A673 (cell line): Measurements from ENCODE around the gene JHY. TPM values are rescaled to one million over a fixed set of nuclear protein-coding genes. Genes with fewer than 3 reads are reported as not detected.
"Not testable (repeated sequence)": the region's sequence is repeated elsewhere in the genome, so short reads cannot be mapped to it uniquely, and the experiment has no call there.

Experiments
- BruUV-seq: library from RNA; stranded (reverse); fragments of 400-500 nt; replicated peaks from 2 replicates; lab custom pipeline; 2021; lab: Mats Ljungman, UMichigan
- CTCF ChIA-PET: fragments of 300-600 bp; sonication (Branson Sonifier 250); formaldehyde crosslinking; loops from one replicate; lab custom pipeline; 2022; ENCODE audit warnings: antibody characterized with exemption; lab: Charles Lee
- POLR2A ChIA-PET: fragments of 300-600 bp; sonication (Branson Sonifier 250); formaldehyde crosslinking; loops from one replicate; lab custom pipeline; 2022; ENCODE audit warnings: antibody characterized with exemption; ENCODE audit not compliant: low non-redundant PET; lab: Charles Lee
- DNase-seq: peaks from one replicate; pipeline ENCODE4 v3.0.0-alpha.2; 2015; ENCODE audit warnings: low spot score
- H3K27ac ChIP-seq: fragments of 200-600 bp; sonication (generic); 2 replicates; pipeline ENCODE4 v1.5.1; 2016; ENCODE audit warnings: mixed run types, low read depth, mild to moderate bottlenecking, mixed read lengths, antibody characterized with exemption, low read length; ENCODE audit not compliant: poor library complexity, severe bottlenecking
- H3K27me3 ChIP-seq: fragments of 200-600 bp; sonication (generic); replicated peaks from 2 replicates; pipeline ENCODE4 v1.6.1; 2017; ENCODE audit warnings: mixed run types, low read depth, mild to moderate bottlenecking, mixed read lengths, antibody characterized with exemption, low read length; ENCODE audit not compliant: insufficient read depth, poor library complexity
- H3K36me3 ChIP-seq: fragments of 200-600 bp; sonication (generic); 2 replicates; pipeline ENCODE4 v1.6.1; 2016; ENCODE audit warnings: mixed run types, mild to moderate bottlenecking, mixed read lengths, antibody characterized with exemption, low read length; ENCODE audit not compliant: insufficient read depth, poor library complexity, severe bottlenecking
- H3K4me1 ChIP-seq: fragments of 200-600 bp; sonication (generic); 2 replicates; pipeline ENCODE4 v1.6.1; 2017; ENCODE audit warnings: mixed run types, mild to moderate bottlenecking, mixed read lengths, antibody characterized with exemption, low read length; ENCODE audit not compliant: insufficient read depth, poor library complexity, severe bottlenecking
- H3K4me3 ChIP-seq: fragments of 200-600 bp; sonication (generic); 2 replicates; pipeline ENCODE4 v1.5.1; 2016; ENCODE audit warnings: low read depth, mixed run types, mild to moderate bottlenecking, mixed read lengths, low read length; ENCODE audit not compliant: poor library complexity, severe bottlenecking
- H3K9me3 ChIP-seq: fragments of 200-600 bp; sonication (generic); 2 replicates; pipeline ENCODE4 v1.6.1; 2016; ENCODE audit warnings: mixed run types, low read depth, mild to moderate bottlenecking, mixed read lengths, antibody characterized with exemption, low read length; ENCODE audit not compliant: poor library complexity, severe bottlenecking
- EZH2 ChIP-seq: fragments of 200-600 bp; sonication (generic); IDR thresholded peaks from 2 replicates; pipeline ENCODE4 v1.6.1; 2017; ENCODE audit warnings: borderline replicate concordance, low read depth, mild to moderate bottlenecking, mixed read lengths, antibody characterized with exemption, low read length; ENCODE audit not compliant: poor library complexity, severe bottlenecking
- intact Hi-C: fragments of 100-400 bp; cut with micrococcal nuclease; formaldehyde crosslinking; loops from one replicate; pipeline ENCODE4 v1.10.0; 2022; ENCODE audit not compliant: unreplicated experiment
- total RNA-seq: library from RNA; stranded (reverse); gene quantifications from 2 replicates; pipeline ENCODE4 v1.2.3, GENCODE V29; 2021
- TF ChIP-seq, protein P1 (sequence below): fragments of 300-800, 200-600 bp; sonication (generic); conservative IDR thresholded peaks from 2 replicates; pipeline ENCODE4 v1.5.1; 2017; ENCODE audit warnings: low read depth, mild to moderate bottlenecking, antibody characterized with exemption, low read length, moderate library complexity, mixed read lengths

Gene JHY
- total RNA-seq, 1 experiment from 2014 or later, result 4.4 TPM

DNA sequence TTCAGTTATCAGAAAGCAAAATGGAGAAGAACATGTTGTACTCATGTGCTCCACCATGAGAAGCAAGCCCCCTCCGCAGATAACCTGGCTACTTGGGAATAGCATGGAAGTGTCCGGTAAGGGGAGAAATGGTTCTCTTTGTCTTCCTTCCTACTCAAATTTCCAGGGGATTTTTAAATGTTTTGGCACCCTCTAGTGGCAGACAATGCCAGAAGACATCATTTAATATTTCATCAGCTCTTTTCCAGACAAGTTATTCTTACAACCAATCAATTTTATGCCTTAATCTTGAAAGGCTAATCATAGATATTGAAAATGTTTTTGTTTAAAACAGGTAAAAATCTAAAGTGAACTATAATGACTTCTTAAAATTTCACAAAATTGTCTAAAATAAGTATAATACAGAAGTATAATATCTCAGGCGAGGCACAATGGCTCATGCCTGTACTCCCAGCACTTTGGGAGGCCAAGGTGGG is 28.6 kb upstream of the JHY start:
- no TSS peak for BruUV-seq
- peaks cover 40% of the 10 kb centered on the region for H3K4me1 ChIP-seq
- H3K36me3 ChIP-seq, result no peaks in the 10 kb centered on the region
- POLR2A ChIA-PET, result no interaction called here
- no peaks in the 10 kb centered on the region for H3K27me3 ChIP-seq
- no peak overlapping the region for H3K4me3 ChIP-seq
- TF ChIP-seq, protein P1, sequence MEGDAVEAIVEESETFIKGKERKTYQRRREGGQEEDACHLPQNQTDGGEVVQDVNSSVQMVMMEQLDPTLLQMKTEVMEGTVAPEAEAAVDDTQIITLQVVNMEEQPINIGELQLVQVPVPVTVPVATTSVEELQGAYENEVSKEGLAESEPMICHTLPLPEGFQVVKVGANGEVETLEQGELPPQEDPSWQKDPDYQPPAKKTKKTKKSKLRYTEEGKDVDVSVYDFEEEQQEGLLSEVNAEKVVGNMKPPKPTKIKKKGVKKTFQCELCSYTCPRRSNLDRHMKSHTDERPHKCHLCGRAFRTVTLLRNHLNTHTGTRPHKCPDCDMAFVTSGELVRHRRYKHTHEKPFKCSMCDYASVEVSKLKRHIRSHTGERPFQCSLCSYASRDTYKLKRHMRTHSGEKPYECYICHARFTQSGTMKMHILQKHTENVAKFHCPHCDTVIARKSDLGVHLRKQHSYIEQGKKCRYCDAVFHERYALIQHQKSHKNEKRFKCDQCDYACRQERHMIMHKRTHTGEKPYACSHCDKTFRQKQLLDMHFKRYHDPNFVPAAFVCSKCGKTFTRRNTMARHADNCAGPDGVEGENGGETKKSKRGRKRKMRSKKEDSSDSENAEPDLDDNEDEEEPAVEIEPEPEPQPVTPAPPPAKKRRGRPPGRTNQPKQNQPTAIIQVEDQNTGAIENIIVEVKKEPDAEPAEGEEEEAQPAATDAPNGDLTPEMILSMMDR, result peak; percentile 88
- no peak for TF ChIP-seq EZH2
- H3K9me3 ChIP-seq, result no peaks in the 10 kb centered on the region
- no peak overlapping the region for H3K27ac ChIP-seq
- CTCF ChIA-PET, result interaction anchor here (0.5 to 3.6 kb wide), 11 partner anchors 13 to 274 kb away, joined by 3 to 54 read pairs (median 4); no protein-coding TSS in a partner anchor
- intact Hi-C loops, result loop anchor here (1.0 to 2.0 kb wide), 3 partner anchors 58 to 273 kb away; no protein-coding TSS in a partner anchor
- peak; percentile 91 for DNase-seq

DNA sequence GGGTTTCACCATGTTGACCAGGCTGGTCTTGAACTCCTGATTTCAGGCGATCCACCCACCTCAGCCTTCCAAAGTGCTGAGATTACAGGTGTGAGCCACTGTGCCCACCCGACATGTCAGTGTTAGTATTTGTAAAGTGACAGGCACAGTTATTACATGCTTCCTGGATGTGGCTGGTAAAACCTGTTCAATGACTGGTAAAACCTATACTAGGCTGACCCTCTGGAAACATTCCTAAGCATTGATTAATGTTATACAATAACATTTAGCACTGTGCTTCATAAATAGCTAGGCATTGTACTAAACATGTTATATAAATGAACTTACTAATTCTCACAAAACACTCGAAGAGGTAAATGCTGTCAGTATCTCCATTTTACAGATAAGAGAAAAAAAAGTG is 20.9 kb upstream of the JHY start:
- ChIA-PET CTCF (interaction anchor here (1.4 kb wide), 1 partner anchor 159 kb away, joined by 5 read pairs; no protein-coding TSS in a partner anchor), POLR2A (no interaction called here)
- Histone ChIP-seq H3K4me1 (peaks cover 4% of the 10 kb centered on the region), H3K27me3 (no peaks in the 10 kb centered on the region), H3K4me3 (no peak overlapping the region), H3K27ac (no peak overlapping the region), H3K9me3 (no peaks in the 10 kb centered on the region), H3K36me3 (no peaks in the 10 kb centered on the region)
- TF ChIP-seq EZH2, result no peak
- TF ChIP-seq, protein P1, result no peak
- no TSS peak for BruUV-seq
- DNase-seq, result no peak
- intact Hi-C loops, result loop anchor here (10.0 kb wide), 1 partner anchor 613 kb away; no protein-coding TSS in a partner anchor

DNA sequence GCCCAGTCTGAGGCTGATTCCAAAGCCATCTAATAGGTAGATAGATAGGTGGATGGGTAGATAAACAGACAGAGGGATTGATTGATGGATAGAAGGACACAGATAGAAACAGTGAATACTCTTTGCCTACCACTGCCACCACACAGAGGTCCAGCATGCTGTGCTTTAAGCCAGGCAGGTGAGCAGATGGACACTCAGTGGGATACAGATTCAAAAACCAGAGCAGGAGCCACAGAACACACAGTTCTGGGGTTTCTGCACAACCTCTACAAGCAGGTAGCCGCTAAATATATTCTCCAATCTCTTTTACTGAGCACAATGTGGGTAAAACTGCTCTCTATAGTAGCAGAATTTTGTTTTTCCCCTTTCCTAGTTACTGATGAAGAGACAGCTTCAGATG is 20.5 kb upstream of the JHY start:
- TF ChIP-seq, protein P1, result no peak
- POLR2A ChIA-PET, result no interaction called here
- intact Hi-C loops, result loop anchor here (10.0 kb wide), 1 partner anchor 613 kb away; no protein-coding TSS in a partner anchor
- CTCF ChIA-PET, result interaction anchor here (1.4 kb wide), 1 partner anchor 159 kb away, joined by 5 read pairs; no protein-coding TSS in a partner anchor
- BruUV-seq, result no TSS peak
- H3K9me3 ChIP-seq, result no peaks in the 10 kb centered on the region
- H3K36me3 ChIP-seq, result no peaks in the 10 kb centered on the region
- no peak overlapping the region for H3K27ac ChIP-seq
- no peaks in the 10 kb centered on the region for H3K4me1 ChIP-seq
- no peaks in the 10 kb centered on the region for H3K27me3 ChIP-seq
- H3K4me3 ChIP-seq, result no peak overlapping the region
- DNase-seq, result no peak

DNA sequence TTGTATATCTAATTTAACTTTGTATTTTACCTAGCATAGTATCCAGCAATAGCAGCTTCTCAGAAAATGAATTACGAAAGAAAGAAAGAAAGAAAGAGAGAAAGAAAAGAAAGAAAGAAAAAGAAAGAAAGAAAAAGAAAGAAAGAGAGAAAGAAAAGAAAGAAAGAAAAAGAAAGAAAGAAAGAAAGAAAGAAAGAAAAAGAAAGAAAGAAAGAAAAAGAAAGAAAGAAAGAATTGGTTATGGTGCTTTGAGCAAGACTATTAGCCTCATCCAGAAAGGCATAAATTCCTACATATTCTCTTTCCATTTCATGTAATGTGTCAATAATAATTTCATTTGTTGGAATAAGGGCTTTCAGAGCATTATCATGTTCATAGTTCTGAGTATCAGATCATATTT is 19.4 kb upstream of the JHY start:
- not testable (repeated sequence) for H3K9me3 ChIP-seq, H3K4me3 ChIP-seq, H3K36me3 ChIP-seq, H3K4me1 ChIP-seq, H3K27me3 ChIP-seq, BruUV-seq, H3K27ac ChIP-seq, DNase-seq
- ChIA-PET CTCF (interaction anchor here (0.6 to 1.7 kb wide), 8 partner anchors 16 to 615 kb away, joined by 3 to 18 read pairs (median 5); partner anchors contain the start of gene CRTAM), POLR2A (interaction anchor here (0.6 kb wide), 1 partner anchor 11 kb away, joined by 3 read pairs; no protein-coding TSS in a partner anchor)
- intact Hi-C loops, result loop anchor here (1.0 to 10.0 kb wide), 2 partner anchors 160 to 612 kb away; no protein-coding TSS in a partner anchor
